Activated effector memory CD4-positive, alpha-beta T cell treated with Interleukin-2 at 50 U/mL for 16 hours (primary cell): ENCODE measurements around the gene ABLIM3.

Experiments used
- DNase-seq: peaks from one replicate; pipeline ENCODE4 v3.0.0-alpha.2; 2020

Gene ABLIM3

DNA sequence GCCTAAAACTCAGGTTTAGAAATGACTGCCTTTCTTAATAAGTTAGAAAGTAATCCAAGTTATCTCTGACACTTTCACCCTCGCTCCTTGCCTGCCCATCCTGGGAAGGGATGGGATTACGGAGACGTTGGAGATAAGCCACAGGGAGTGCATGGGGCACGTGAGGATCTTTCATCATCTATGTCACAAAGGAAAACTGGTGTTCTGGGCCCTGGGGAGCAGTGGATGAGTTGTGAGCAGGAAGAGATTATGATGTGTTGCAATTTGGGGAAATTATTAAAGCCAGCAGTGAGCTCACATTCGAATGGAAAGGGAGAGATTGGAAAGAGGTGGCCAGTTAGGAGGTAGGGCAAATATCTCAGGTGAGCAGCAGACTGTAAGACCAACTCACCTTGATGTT is 143.2 kb downstream of the ABLIM3 start:
- DNase-seq: no peak

GRCh38 chr5:149285153-149285552 is 143.9 kb downstream of the ABLIM3 start:
- DNase-seq: no peak

DNA sequence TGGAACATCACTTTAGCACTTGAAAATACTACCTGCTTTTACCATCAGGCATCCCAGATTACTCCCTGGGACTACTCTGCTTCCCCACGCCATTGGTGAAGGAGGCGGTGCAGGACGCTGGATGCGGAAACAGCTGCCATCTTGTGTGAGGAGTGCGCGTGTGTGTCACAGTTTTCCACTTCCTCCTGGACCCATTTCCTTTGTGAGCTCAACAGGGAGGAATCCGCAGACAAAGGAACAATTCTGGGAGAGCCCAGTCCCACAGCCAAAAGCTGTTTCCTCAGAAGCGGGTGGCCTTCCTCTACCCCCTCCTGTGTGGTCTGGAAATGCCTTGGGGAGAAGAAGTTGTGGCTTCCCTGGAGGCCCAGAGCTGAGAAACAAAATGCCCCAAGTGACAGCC is 147.1 kb downstream of the ABLIM3 start:
- no peak for DNase-seq

DNA sequence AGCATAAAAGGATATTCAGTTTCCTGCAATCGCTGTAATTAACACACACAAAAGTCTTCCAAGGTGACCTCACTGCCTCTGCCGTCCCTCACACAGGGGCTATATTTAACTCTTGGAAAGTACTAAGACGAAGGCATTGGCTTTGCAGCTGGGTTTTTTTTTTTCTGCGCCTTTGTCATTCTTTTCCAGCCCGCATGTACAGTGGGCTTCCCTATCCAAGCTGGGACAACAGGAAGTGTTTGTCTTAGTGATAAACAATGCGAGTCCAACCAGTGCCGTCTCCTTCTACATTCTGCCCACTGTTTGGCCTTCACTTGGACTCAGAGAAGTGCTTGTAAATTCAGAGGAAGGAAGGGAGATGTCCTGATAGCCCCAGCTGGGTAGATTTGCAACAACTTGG is 148.0 kb downstream of the ABLIM3 start:
- DNase-seq: no peak

DNA sequence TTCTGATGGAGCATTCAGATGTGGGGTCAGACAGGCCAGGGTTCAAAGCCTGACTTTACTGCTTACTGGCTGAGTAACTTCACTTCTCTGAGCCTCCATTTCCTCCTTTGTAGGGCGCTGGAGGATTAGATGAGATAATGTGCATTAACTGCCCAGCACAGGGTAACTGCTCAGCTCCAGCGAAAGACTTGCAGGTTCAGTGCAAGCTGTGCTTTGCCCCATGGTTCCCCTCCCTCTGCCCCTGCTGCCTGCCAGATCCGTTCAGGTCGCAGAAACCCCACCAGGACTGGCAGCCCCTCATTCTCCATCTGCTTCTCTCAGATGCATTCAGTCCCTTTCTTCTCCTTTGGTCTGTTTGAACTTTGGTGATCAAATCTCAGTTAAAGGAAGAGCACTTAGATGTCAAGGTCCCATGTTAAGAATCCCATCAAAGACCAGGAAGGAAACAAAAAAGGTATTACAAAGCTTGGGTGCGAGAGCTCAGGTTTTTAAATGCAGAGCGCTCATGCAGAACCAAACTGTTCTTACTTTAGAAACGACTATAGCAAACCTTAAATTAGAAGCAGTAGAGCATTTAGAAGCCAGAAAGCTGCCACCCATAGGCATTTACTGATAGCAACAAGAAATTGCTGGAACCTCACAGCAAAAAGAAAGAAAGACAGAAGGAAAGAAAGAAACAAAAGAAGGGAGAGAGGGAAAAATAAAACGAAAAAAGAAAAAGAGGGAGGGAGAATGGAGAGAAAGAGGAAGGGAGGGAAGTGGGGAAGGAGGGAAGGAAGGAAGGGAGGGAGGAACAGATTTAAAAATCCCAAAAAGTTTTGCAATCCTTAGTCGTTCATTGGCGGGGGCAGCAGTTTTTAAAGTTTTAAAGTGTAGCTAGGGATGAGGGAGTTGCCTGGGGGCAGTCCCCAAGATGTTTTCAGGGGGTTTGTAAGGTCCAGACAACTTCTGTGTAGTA is 153.9 kb downstream of the ABLIM3 start:
- DNase-seq: no peak

- DNase-seq: no peak
Measured at GRCh38 chr5:149297340-149298025, 156.2 kb downstream of the ABLIM3 start.

DNA sequence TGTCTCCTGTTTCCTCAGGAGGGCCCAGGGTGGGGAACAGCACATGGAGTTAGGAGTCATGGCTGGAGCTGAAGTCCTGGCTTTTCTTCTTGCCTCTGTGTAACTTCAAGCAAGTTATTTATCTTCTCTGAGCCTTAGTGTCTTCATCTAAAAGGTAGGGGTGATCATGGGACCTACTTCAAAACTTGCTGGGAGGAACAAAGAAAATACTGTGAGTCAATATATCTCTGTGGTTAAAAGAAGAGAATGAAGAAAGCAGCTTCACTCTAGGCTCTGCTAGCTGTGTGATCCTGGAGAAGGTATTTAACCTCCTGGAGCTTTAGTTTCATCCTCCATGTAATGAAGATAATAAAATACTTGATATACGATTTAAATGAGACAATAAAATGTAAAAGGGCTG is 156.9 kb downstream of the ABLIM3 start:
- no peak for DNase-seq

DNA sequence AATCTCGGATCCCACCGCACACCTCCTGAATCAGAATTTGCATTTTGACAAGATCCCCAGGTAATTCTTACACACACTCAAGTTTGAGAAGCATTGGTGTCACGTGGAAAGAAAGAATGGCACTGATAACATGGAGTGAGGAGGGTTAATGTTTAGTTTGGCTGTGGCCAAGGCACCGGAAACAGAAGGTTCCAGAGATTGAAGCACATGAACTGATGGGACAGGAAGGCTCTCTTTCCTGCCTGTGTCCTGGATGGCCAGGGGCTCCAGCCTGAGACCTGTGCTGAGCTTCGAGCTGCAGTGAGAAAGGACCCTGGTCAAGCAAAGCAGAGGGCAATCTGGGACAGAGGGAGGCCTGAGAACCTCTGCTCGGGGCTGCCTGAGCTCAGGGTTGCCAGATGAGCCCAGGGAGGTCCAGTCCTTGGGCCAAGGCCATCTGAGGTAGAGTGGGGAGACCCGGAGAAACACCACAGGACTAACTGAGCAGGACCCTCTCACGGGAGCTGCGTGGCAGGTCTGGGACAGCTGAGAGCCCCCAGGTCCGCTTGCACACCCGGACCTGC is 157.6 kb downstream of the ABLIM3 start:
- no peak for DNase-seq

GRCh38 chr5:149299451-149300054 is 158.3 kb downstream of the ABLIM3 start:
- DNase-seq: no peak

DNA sequence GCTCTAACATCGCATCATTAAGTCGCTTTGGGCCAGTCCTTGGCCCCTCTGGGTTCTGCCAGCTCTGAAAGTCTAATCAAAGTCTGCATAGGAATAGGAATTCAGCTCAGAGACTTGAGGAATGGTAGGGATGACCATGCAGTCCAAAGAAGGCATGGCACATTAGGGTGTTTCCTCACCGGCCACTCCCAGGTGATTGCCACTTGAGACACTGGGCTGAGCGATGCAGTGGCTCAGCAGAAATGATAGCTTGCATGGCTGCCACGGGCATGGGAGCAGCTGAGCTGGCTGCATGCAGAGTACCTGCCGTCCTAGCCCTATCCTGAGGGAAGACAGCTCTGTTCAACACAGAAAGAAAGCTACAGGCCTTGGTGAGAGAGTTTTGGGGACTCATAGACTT is 159.1 kb downstream of the ABLIM3 start:
- DNase-seq: no peak

GRCh38 chr5:149301049-149301743 is 159.9 kb downstream of the ABLIM3 start:
- no peak for DNase-seq

DNA sequence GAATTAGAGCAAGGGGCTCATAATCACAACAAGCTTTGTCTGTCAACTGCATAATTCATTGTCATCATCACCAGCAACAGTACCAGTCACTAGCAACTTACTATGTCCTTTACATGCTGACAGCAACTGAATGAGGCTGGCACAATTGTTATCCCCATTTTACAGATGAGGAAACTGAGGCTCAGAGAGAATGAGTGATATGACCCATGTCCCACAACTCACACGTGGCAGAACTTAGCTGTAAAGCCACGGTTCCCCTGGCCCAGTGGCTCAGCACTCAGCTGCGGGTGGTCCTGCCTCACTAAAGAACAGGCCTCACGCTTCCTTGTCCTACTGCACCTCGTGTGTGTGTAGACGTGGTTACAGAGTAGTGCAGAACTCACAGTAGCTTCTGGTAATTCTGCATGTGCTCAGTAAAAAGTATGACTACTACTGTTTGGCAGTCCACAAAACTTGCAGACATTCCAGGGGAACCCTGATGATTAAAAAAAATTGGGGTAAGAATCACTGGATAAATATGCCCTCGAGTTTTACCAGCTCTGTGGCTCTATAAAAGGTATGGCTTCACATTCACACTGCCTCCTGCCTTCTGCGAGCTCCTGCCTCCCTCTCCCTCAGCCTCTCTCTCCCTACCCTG is 160.6 kb downstream of the ABLIM3 start:
- DNase-seq: no peak

- DNase-seq: no peak
Measured at GRCh38 chr5:149302641-149303040, 161.3 kb downstream of the ABLIM3 start.

DNA sequence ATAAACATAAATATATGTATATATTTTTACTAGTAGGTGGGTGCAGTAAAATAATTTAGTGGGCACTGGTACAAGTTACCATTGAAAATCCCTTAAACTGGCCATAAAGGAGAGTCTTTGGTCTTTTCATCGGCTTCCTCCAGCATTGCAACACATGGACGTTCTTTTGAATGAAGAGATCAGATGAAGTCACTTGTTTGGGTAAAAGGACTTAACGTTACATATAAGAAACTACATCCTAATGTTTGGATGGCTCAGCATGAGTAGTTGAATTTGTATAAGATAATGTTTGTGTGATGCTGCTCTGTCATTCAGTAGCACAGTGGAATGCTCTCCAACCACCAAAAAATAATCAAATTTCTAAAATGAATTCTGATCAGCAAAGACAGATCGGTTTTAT is 161.9 kb downstream of the ABLIM3 start:
- no peak for DNase-seq

DNA sequence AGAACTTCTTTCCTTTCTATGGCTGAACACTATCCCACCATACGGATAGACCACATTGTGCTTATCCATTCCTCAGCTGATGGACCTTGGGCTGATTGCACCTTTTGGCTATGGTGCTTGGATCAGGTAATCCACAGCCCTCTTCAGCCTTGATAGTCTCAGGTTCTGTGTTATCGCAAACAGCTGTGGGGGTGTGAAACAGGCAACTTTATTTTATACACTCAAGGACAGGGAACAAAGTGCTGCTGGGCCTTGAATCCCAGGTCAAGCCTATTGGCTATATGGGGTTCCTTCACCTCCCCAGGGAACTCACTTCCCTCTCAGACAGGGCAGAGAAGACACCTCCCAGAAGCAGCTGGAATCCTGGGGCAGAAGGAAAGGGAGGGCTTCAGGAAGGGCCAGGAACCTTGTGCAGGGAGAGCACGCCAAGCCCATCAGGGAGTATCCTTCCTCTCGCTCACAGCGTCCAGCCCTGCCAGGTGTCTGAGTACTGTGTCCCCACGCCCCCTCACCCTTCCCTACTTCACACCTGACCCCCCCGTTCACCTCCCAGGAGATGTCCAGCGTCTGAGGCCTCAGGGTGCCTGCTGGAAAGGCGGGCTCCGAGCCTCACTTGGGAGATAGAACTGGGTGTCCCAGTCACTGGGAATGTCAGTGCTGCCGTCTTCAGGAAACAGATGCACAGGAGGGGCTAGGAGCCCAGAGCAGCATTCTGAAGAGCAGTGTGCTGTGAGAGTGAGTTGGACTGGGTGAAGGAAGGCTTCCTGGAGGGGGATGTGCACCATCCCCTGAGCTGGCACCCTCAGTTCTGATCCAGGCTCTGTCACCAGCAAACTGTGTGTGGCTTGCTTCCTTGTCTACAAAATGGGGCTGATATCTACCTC is 163.1 kb downstream of the ABLIM3 start:
- DNase-seq: no peak

- no peak for DNase-seq
Measured at GRCh38 chr5:149309354-149309753, 168.1 kb downstream of the ABLIM3 start.
